ENCODE results near the gene OR4Q2. TPM values are rescaled to one million over a fixed set of nuclear protein-coding genes. Genes with fewer than 3 reads are reported as not detected.
"Not testable (repeated sequence)": the region's sequence is repeated elsewhere in the genome, so short reads cannot be mapped to it uniquely, and the experiment has no call there.

The OR4Q2 gene
- total RNA-seq (2014; rRNA removed) = not detected in 2 replicates
- polyA plus RNA-seq (2012) = not detected

- no peak for DNase-seq (ENCODE audit: low read depth)
Measured at GRCh38 chr14:20001863-20002262, at the start of gene OR4Q2. OR4Q2 (plus strand) TSS chr14:20002163.

- DNase-seq (ENCODE audit: low read depth) = not testable (repeated sequence)
Measured at GRCh38 chr14:19969735-19970134, 32.2 kb upstream of the OR4Q2 start.

DNA sequence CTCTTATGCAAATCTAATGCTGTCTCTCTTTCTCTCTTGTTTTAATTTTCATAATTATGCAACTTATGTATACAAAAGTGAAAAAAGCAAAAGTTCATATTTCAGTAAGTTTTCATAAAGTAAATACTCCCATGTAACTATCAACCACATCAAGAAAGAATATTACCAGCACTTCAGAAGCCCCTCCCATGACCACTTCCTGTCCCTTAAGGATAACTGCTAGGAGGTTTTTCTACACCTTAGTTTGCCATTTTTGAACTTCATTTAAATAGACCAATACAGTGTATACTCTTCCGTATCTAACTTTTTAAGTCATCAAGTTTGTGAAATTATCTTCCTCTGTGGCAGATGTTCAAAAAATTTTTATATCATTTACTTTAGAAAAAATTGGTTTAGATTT is 27.1 kb upstream of the OR4Q2 start:
- DNase-seq (ENCODE audit: low read depth) = no peak

- no peak for DNase-seq (ENCODE audit: low read depth)
Measured at GRCh38 chr14:19975291-19975690, 26.7 kb upstream of the OR4Q2 start, which contains the start of gene OR4K15. OR4K15 (plus strand) TSS chr14:19975591; CDS start chr14:19975591, 0 bp downstream.

DNA sequence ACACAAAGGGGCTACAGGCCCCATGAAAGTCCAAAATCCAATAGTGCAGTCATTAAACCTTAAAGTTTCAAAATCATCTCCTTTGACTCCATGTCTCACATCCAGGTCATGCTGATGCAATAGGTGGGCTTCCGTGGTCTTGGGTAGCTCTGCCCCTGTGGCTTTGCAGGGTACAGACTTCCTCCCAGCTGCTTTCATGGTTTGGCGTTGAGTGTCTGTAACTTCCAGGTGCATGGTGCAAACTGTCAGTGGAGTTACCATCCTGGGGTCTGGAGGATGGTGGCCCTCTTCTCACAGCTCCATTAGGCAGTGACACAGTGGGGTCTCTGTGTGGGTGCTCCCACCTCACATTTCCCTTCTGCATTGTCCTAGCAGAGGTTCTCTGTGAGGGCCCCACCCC is 8.5 kb upstream of the OR4Q2 start:
- DNase-seq (ENCODE audit: low read depth) = no peak

- no peak for DNase-seq (ENCODE audit: low read depth)
Measured at GRCh38 chr14:20002319-20002718, 356 bp downstream of the OR4Q2 start.

DNA sequence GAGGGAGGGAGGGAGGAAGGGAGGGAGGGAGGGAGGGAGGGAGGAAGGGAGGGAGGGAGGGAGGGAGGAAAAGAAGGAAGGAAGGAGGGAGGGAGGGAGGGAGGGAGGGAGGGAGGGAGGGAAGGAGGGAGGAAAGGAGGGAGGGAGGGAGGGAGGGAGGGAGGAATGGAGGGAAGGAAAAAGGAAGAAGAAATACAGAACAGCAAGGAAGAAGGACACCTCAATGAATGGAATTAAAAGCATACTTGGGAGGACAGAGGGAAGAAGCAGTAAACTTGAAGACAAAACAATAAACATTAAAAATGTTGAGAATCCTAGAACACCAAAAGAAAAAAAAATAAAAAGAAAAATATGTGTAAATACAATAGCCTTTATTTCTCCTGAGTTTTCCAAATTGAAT is 6.2 kb downstream of the OR4Q2 start:
- DNase-seq (ENCODE audit: low read depth) = no peak

- no peak for DNase-seq (ENCODE audit: low read depth)
Measured at GRCh38 chr14:20019257-20019865, 17.4 kb downstream of the OR4Q2 start, which contains the start of gene OR4K14. OR4K14 (minus strand) TSS chr14:20019307; CDS start chr14:20015193, 4,114 bp downstream.

DNA sequence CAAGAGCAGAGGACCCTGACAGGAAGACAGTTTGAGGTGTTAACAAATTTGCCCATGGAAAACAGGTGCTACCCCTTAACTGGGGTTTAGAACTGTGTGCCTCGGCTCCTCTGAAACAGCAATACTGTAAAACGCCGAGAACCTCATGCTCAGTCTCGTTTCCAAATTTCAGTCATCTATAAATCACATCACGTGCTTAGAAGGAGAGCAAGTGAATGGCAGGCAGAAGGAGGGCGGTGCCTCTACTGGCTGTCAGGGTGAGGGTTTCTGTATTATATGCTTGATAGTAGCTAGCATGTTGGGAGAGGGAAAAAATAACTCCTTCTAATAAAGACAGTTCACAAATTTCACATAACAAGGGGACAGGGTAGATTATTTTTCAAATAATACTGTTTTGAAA is 29.1 kb downstream of the OR4Q2 start:
- DNase-seq (ENCODE audit: low read depth) = no peak

DNA sequence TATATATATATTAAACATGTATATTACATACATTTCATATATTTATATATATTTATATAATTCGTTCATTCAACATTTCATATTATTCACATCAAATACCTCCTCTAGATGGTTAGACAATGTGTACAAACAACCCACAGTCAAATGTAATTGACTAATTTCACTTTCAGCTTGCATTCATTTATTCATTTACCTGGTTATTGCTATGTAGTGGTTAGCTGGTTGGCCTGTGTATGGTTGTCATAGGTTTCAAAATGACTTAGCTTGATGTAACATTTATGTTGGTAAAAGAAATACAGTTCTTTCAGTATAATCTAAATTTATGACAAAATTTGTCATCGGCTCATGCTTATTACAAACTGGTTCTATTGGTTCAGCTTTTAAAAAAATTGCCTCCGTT is 33.5 kb downstream of the OR4Q2 start:
- no peak for DNase-seq (ENCODE audit: low read depth)

- DNase-seq (ENCODE audit: low read depth) = no peak
Measured at GRCh38 chr14:20035938-20036337, 34.0 kb downstream of the OR4Q2 start, which contains the start of gene OR4K13. OR4K13 (minus strand) TSS chr14:20036038; CDS start chr14:20034758, 1,280 bp downstream.

GRCh38 chr14:20044243-20044642 is 42.3 kb downstream of the OR4Q2 start:
- DNase-seq (ENCODE audit: low read depth) = no peak

GRCh38 chr14:20048202-20048601 is 46.2 kb downstream of the OR4Q2 start:
- DNase-seq (ENCODE audit: low read depth) = no peak

Other genes with a start within 250 kb of the OR4Q2 start
- not detected in 2 replicates for gene OR4M1, start 228.7 kb upstream of the OR4Q2 start, total RNA-seq (2014; rRNA removed)
- gene OR4N2, start 198.4 kb upstream of the OR4Q2 start, total RNA-seq (2014; rRNA removed) = not detected in 2 replicates
- not detected in 2 replicates for gene OR4K2, start 127.0 kb upstream of the OR4Q2 start, total RNA-seq (2014; rRNA removed)
- gene OR4K5, start 81.6 kb upstream of the OR4Q2 start, total RNA-seq (2014; rRNA removed) = not detected in 2 replicates
- gene OR4K1, start 71.2 kb upstream of the OR4Q2 start, total RNA-seq (2014; rRNA removed) = not detected in 2 replicates
- gene OR4K15, start 26.6 kb upstream of the OR4Q2 start, total RNA-seq (2014; rRNA removed) = not detected in 2 replicates
- gene OR4K14, start 17.1 kb downstream of the OR4Q2 start, total RNA-seq (2014; rRNA removed) = not detected in 2 replicates
- not detected in 2 replicates for gene OR4K13, start 33.9 kb downstream of the OR4Q2 start, total RNA-seq (2014; rRNA removed)
- not detected in 2 replicates for gene OR4L1, start 57.9 kb downstream of the OR4Q2 start, total RNA-seq (2014; rRNA removed)
- not detected in 2 replicates for gene OR4K17, start 108.6 kb downstream of the OR4Q2 start, total RNA-seq (2014; rRNA removed)
- gene OR4N5, start 136.7 kb downstream of the OR4Q2 start, total RNA-seq (2014; rRNA removed) = not detected in 2 replicates
- gene OR11G2, start 188.7 kb downstream of the OR4Q2 start, total RNA-seq (2014; rRNA removed) = not detected in 2 replicates
- gene OR11H6, start 221.5 kb downstream of the OR4Q2 start, total RNA-seq (2014; rRNA removed) = not detected in 2 replicates
- not detected in 2 replicates for gene OR11H7, start 226.8 kb downstream of the OR4Q2 start, total RNA-seq (2014; rRNA removed)
- not detected in 2 replicates for gene OR11H4, start 237.1 kb downstream of the OR4Q2 start, total RNA-seq (2014; rRNA removed)

Measured in LHCN-M2 (cell line).